GM23338 (cell line): ENCODE measurements around the gene COL2A1.

ENCODE experiments used
- CREB1 ChIP-seq: fragments of 250-450 bp; sonication (Bioruptor Pico); IDR thresholded peaks from 2 replicates; pipeline ENCODE4 v1.5.0; 2020; ENCODE audit warnings: low read depth, mild to moderate bottlenecking, moderate library complexity
- CTCF ChIP-seq, 2 experiments: fragments of 200-600 bp in 1 of 2; sonication (generic) in 1 of 2; conservative IDR thresholded peaks; 2 replicates each; pipeline versions ENCODE4 v1.5.1 to v1.6.1; 2016 to 2017; ENCODE audit warnings: antibody characterized with exemption in 2 of 2, low read depth in 2 of 2, mild to moderate bottlenecking in 2 of 2, moderate library complexity in 1 of 2
- EZH2 ChIP-seq: fragments of 200-600 bp; sonication (generic); IDR thresholded peaks from one replicate; pipeline ENCODE4 v1.8.0; 2017; ENCODE audit warnings: antibody characterized with exemption, mild to moderate bottlenecking, low read depth; ENCODE audit not compliant: unreplicated experiment
- REST ChIP-seq: IDR thresholded peaks from one replicate; pipeline ENCODE4 v1.6.1; 2018; ENCODE audit warnings: antibody characterized with exemption; ENCODE audit not compliant: unreplicated experiment
- STAT1 ChIP-seq: IDR thresholded peaks from one replicate; pipeline ENCODE4 v1.6.1; 2016; ENCODE audit warnings: antibody characterized with exemption; ENCODE audit not compliant: unreplicated experiment
- ZNF114 ChIP-seq: fragments of 250-450 bp; sonication (Bioruptor Pico); IDR thresholded peaks from 2 replicates; pipeline ENCODE4 v1.5.0; 2020; ENCODE audit warnings: mild to moderate bottlenecking, moderate library complexity

GRCh38 chr12:47973870-47974269 is 30.4 kb downstream of the COL2A1 start:
- TF ChIP-seq CREB1 (CRISPR knock-in tag) (no peak), EZH2 (no peak), REST (no peak), ZNF114 (no peak), CTCF (conservative IDR thresholded peaks at IDR 0.05; ENCODE audit: low read depth in 2 of 2) (no peak), STAT1 (no peak)
